Keratinocyte (primary cell): ENCODE measurements around the gene HELZ.

ENCODE experiments used
- CTCF ChIP-seq, 3 experiments: IDR thresholded peaks in 1 of 3; conservative IDR thresholded peaks in 1 of 3; optimal IDR thresholded peaks in 1 of 3; 2 replicates in 2 of 3; 3 replicates in 1 of 3; pipeline versions ENCODE3 to v1.5.1; 2011; ENCODE audit warnings: low read length in 3 of 3, mild to moderate bottlenecking in 3 of 3, moderate library complexity in 2 of 3, control low read depth in 1 of 3, inconsistent platforms in 1 of 3; ENCODE audit not compliant: insufficient read depth in 2 of 3; ENCODE audit errors: extremely low read depth in 1 of 3
- EZH2 ChIP-seq: IDR thresholded peaks from one replicate; pipeline ENCODE4 v1.6.1; 2012; ENCODE audit warnings: inconsistent platforms, mild to moderate bottlenecking, low read length, moderate library complexity

- TF ChIP-seq EZH2: no peak
- no peak for TF ChIP-seq CTCF (optimal IDR thresholded peaks at IDR 0.05 in 1 of 3, IDR thresholded peaks at IDR 0.05 in 1 of 3, conservative IDR thresholded peaks at IDR 0.05 in 1 of 3; ENCODE audit: extremely low read depth in 1 of 3, insufficient read depth in 2 of 3, low read length in 3 of 3)
These were observed 6.0 kb downstream of the HELZ start for GRCh38 chr17:67238991-67239390.
